Measurements from ENCODE around the gene KCNF1. TPM values are rescaled to one million over a fixed set of nuclear protein-coding genes. Genes with fewer than 3 reads are reported as not detected.

The KCNF1 gene
- total RNA-seq, 2 experiments from 2014 or later = not detected

GRCh38 chr2:10923008-10923375 is 11.3 kb downstream of the KCNF1 start:
- H3K36me3 ChIP-seq (ENCODE audit: insufficient read depth, low read length) = no peaks in the 10 kb centered on the region
- no peak overlapping the region for H3K4me2 ChIP-seq (ENCODE audit: low read length)
- POLR2A ChIA-PET = no interaction called here
- no peaks in the 10 kb centered on the region for H4K20me1 ChIP-seq (ENCODE audit: insufficient read depth, low read length)
- no peak for TF ChIP-seq CTCF (conservative IDR thresholded peaks at IDR 0.05; ENCODE audit: low read length)
- no peak for TF ChIP-seq EZH2phosphoT487 (IDR thresholded peaks at IDR 0.05; ENCODE audit: borderline replicate concordance, low read depth, low read length)
- H3K79me2 ChIP-seq (ENCODE audit: insufficient read depth, low read depth, low read length) = no peaks in the 10 kb centered on the region
- no peaks in the 10 kb centered on the region for H3K9me2 ChIP-seq (ENCODE audit: insufficient read depth, low read length)
- no peaks in the 10 kb centered on the region for H3K9me3 ChIP-seq (ENCODE audit: low read length)
- H3K4me1 ChIP-seq (ENCODE audit: insufficient read depth, low read length, poor library complexity, severe bottlenecking) = peaks cover 6% of the 10 kb centered on the region
- DNase-seq (ENCODE audit: low spot score) = no peak
- CTCF ChIA-PET (ENCODE audit: unreplicated experiment) = no interaction called here
- no peak overlapping the region for H3K27ac ChIP-seq (ENCODE audit: low read depth, low read length, poor library complexity, severe bottlenecking)
- intact Hi-C loops (cut with micrococcal nuclease; ENCODE audit: unreplicated experiment) = no loop called here
- H3K4me3 ChIP-seq (ENCODE audit: low read depth, low read length, poor library complexity, severe bottlenecking) = no peak overlapping the region
- BruUV-seq (replicated peaks) = no TSS peak
- no peak overlapping the region for H2AFZ ChIP-seq (ENCODE audit: low read length)

DNA sequence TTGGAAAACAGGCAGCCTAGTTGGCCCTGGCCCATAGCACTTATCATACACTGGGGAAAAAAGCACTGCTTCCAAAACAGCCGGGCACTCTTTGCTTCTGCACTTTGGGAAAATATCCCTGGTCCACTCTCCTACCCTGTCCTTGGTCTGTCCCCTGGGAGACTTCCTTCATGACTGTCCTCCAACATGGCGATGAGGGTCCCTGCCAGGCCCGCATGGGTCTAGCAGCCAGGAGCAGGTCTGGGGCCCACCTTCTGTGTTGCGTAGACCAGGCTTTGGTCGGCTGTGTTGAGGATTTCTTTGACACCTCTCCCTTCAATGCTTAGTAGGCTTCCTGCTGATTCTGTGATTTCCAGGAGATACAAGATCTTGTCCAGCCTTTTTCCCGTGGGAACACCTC is 12.2 kb downstream of the KCNF1 start:
- H3K27ac ChIP-seq (ENCODE audit: low read depth, low read length, poor library complexity, severe bottlenecking) = no peak overlapping the region
- ChIA-PET CTCF (ENCODE audit: unreplicated experiment) (no interaction called here), POLR2A (no interaction called here)
- no peaks in the 10 kb centered on the region for H3K79me2 ChIP-seq (ENCODE audit: insufficient read depth, low read depth, low read length)
- H3K4me3 ChIP-seq (ENCODE audit: low read depth, low read length, poor library complexity, severe bottlenecking) = no peak overlapping the region
- no peaks in the 10 kb centered on the region for H3K36me3 ChIP-seq (ENCODE audit: insufficient read depth, low read length)
- no peaks in the 10 kb centered on the region for H4K20me1 ChIP-seq (ENCODE audit: insufficient read depth, low read length)
- intact Hi-C loops (cut with micrococcal nuclease; ENCODE audit: unreplicated experiment) = no loop called here
- DNase-seq (ENCODE audit: low spot score) = no peak
- no peak overlapping the region for H2AFZ ChIP-seq (ENCODE audit: low read length)
- BruUV-seq (replicated peaks) = no TSS peak
- H3K9me3 ChIP-seq (ENCODE audit: low read length) = no peaks in the 10 kb centered on the region
- TF ChIP-seq CTCF (conservative IDR thresholded peaks at IDR 0.05; ENCODE audit: low read length) (no peak), EZH2phosphoT487 (IDR thresholded peaks at IDR 0.05; ENCODE audit: borderline replicate concordance, low read depth, low read length) (no peak)
- peaks cover 6% of the 10 kb centered on the region for H3K4me1 ChIP-seq (ENCODE audit: insufficient read depth, low read length, poor library complexity, severe bottlenecking)
- H3K4me2 ChIP-seq (ENCODE audit: low read length) = no peak overlapping the region
- H3K9me2 ChIP-seq (ENCODE audit: insufficient read depth, low read length) = no peaks in the 10 kb centered on the region

DNA sequence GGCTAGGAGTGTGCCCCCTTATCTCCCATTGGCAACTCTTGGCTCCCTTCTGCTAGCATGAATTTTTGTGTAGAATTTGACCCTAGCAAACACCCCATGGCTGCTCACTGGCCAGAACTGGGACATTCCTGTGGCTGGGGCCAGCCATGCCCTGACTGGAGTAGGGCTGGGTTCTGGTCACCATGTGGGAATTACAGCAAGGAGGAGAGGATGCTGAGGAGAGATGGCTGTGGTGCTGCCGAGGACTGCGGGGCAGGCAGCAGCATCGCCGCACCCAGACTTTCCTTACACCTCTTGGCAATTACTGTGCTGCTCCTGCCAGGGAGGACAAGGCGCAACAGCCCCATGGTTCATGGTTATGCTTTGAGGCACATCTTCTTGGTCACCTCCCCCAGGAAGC is 12.7 kb downstream of the KCNF1 start:
- BruUV-seq (replicated peaks) = no TSS peak
- intact Hi-C loops (cut with micrococcal nuclease; ENCODE audit: unreplicated experiment) = no loop called here

More for the DNA sequence above, 12.7 kb downstream of the KCNF1 start:
- H3K36me3 ChIP-seq (ENCODE audit: insufficient read depth, low read length) = no peaks in the 10 kb centered on the region
- peaks cover 6% of the 10 kb centered on the region for H3K4me1 ChIP-seq (ENCODE audit: insufficient read depth, low read length, poor library complexity, severe bottlenecking)
- no peaks in the 10 kb centered on the region for H3K79me2 ChIP-seq (ENCODE audit: insufficient read depth, low read depth, low read length)
- H3K4me3 ChIP-seq (ENCODE audit: low read depth, low read length, poor library complexity, severe bottlenecking) = no peak overlapping the region
- H3K4me2 ChIP-seq (ENCODE audit: low read length) = no peak overlapping the region
- TF ChIP-seq CTCF (conservative IDR thresholded peaks at IDR 0.05; ENCODE audit: low read length) (no peak), EZH2phosphoT487 (IDR thresholded peaks at IDR 0.05; ENCODE audit: borderline replicate concordance, low read depth, low read length) (no peak)
- H3K9me3 ChIP-seq (ENCODE audit: low read length) = no peaks in the 10 kb centered on the region
- no peak overlapping the region for H2AFZ ChIP-seq (ENCODE audit: low read length)
- DNase-seq (ENCODE audit: low spot score) = no peak
- H3K27ac ChIP-seq (ENCODE audit: low read depth, low read length, poor library complexity, severe bottlenecking) = no peak overlapping the region
- no peaks in the 10 kb centered on the region for H4K20me1 ChIP-seq (ENCODE audit: insufficient read depth, low read length)
- H3K9me2 ChIP-seq (ENCODE audit: insufficient read depth, low read length) = no peaks in the 10 kb centered on the region
- ChIA-PET POLR2A (no interaction called here), CTCF (ENCODE audit: unreplicated experiment) (no interaction called here)

Data from OCI-LY7 (cell line).